Gastrocnemius medialis (tissue), 4 donors: ENCODE measurements around the gene NDRG4. TPM values are rescaled to one million over a fixed set of nuclear protein-coding genes. Genes with fewer than 3 reads are reported as not detected.

ENCODE experiments used
- ATAC-seq, 2 donors: fragments of 150-250 bp; one replicate each; pipeline ENCODE4 v1.9.1; 2016
- DNase-seq, 2 donors: peaks; one replicate each; pipeline ENCODE4 v3.0.0-alpha.2; 2019
- H3K27ac ChIP-seq, 4 donors: fragments of 200-600 bp; sonication (generic); 1 replicate in 1 of 4; 2 replicates in 3 of 4; pipeline ENCODE4 v1.5.1; 2016 to 2018; ENCODE audit warnings: mild to moderate bottlenecking in 2 of 4, moderate library complexity in 1 of 4
- H3K27me3 ChIP-seq, 3 donors: fragments of 200-600 bp; sonication (generic) in 2 of 3; 1 replicate in 1 of 3; 2 replicates in 2 of 3; pipeline versions ENCODE4 v1.5.1 to v1.6.0; 2016 to 2019; ENCODE audit warnings: mild to moderate bottlenecking in 1 of 3, moderate library complexity in 1 of 3
- H3K36me3 ChIP-seq, 2 donors: fragments of 200-600 bp; sonication (generic) in 1 of 2; one replicate each; pipeline ENCODE4 v1.5.1; 2017 to 2018
- H3K4me1 ChIP-seq, 2 donors: fragments of 200-600 bp; sonication (generic) in 1 of 2; one replicate each; pipeline ENCODE4 v1.5.1; 2016 to 2017; ENCODE audit warnings: mild to moderate bottlenecking in 2 of 2
- H3K4me3 ChIP-seq, 4 donors: fragments of 200-600 bp; sonication (generic) in 3 of 4; 1 replicate in 1 of 4; 2 replicates in 3 of 4; pipeline ENCODE4 v1.5.1; 2016 to 2019; ENCODE audit warnings: mild to moderate bottlenecking in 2 of 4
- H3K9me3 ChIP-seq, 3 donors: fragments of 200-600 bp; sonication (generic) in 2 of 3; 1 replicate in 1 of 3; 2 replicates in 2 of 3; pipeline ENCODE4 v1.5.1; 2016 to 2019
- POLR2A ChIP-seq, 2 donors: fragments of 450-650 bp; IDR thresholded peaks; one replicate each; pipeline ENCODE4 v1.6.1; 2017; ENCODE audit warnings: antibody characterized with exemption in 2 of 2, mild to moderate bottlenecking in 2 of 2, moderate library complexity in 2 of 2
- in situ Hi-C, 4 donors: fragments of 200-750 bp; cut with MboI; loops; one replicate each; pipeline versions ENCODE4 v1.15.0 to v1.8.0; 2017; ENCODE audit warnings: low sequenced_read_pairs in 4 of 4
- intact Hi-C: fragments of 100-400 bp; cut with DNase I; formaldehyde crosslinking; loops from one replicate; pipeline ENCODE4 v1.15.1; 2023; ENCODE audit warnings: low total_unique reads
- total RNA-seq, 4 donors: library from RNA; depleted of rRNA; stranded (reverse); fragments of >200 nt; gene quantifications; one replicate each; pipeline versions ENCODE4 v1.1.0 to v1.2.3, GENCODE V29; 2016
- TF ChIP-seq, protein P1 (sequence below), 5 experiments: fragments of 450-650 bp in 3 of 5; fragments of 200-600 bp in 2 of 5; sonication (generic) in 2 of 5; IDR thresholded peaks in 4 of 5; conservative IDR thresholded peaks in 1 of 5; 1 replicate in 4 of 5; 2 replicates in 1 of 5; pipeline ENCODE4 v1.5.1; 2016 to 2019; ENCODE audit warnings: antibody characterized with exemption in 5 of 5, mild to moderate bottlenecking in 3 of 5, moderate library complexity in 3 of 5

The NDRG4 gene
- total RNA-seq, 4 donors from 2014 or later, result 2.0 to 13.3 (median 6.5) TPM

- in situ Hi-C loops (no loop called here), intact Hi-C loops (loop anchor here (2.0 kb wide), 1 partner anchor 17 kb away; no protein-coding TSS in a partner anchor)
- Histone ChIP-seq H3K9me3 (no peaks in the 10 kb centered on the region), H3K27ac (peak overlapping the region; percentile 49 to 74 (median 68)), H3K36me3 (peaks cover 7 to 95% of the 10 kb centered on the region in 2 donors), H3K27me3 (no peaks in the 10 kb centered on the region), H3K4me1 (no peaks in the 10 kb centered on the region), H3K4me3 (no peak overlapping the region)
- DNase-seq, result peak in 1 of 2 donors; percentile 64
- peak; percentile 64 to 89 for ATAC-seq
- TF ChIP-seq, protein P1, sequence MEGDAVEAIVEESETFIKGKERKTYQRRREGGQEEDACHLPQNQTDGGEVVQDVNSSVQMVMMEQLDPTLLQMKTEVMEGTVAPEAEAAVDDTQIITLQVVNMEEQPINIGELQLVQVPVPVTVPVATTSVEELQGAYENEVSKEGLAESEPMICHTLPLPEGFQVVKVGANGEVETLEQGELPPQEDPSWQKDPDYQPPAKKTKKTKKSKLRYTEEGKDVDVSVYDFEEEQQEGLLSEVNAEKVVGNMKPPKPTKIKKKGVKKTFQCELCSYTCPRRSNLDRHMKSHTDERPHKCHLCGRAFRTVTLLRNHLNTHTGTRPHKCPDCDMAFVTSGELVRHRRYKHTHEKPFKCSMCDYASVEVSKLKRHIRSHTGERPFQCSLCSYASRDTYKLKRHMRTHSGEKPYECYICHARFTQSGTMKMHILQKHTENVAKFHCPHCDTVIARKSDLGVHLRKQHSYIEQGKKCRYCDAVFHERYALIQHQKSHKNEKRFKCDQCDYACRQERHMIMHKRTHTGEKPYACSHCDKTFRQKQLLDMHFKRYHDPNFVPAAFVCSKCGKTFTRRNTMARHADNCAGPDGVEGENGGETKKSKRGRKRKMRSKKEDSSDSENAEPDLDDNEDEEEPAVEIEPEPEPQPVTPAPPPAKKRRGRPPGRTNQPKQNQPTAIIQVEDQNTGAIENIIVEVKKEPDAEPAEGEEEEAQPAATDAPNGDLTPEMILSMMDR (IDR thresholded peaks at IDR 0.05 in 4 of 5, conservative IDR thresholded peaks at IDR 0.05 in 1 of 5), result no peak
- no peak for TF ChIP-seq POLR2A (IDR thresholded peaks at IDR 0.05)
Observed at GRCh38 chr16:58533751-58534470, 34.0 kb downstream of the NDRG4 start.

DNA sequence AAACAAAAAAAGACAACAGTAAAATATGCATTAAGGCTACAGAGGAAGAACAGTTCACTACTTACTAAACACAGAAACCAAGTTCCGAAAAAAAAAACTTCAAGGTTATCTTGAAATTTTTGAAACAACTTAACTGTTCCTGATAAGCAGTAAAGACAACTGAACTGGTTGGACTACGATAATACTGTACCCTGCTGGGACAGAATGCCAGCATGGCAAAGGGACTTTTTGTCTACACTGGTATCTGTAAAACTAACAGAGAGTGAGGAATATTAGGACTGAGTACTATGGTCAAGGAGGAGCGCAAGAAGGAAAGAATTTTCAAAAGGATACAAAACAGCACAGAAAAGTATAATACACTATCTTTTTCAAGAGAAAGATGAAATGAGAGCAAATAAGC, 35.2 kb downstream of the NDRG4 start:
- TF ChIP-seq, protein P1 (IDR thresholded peaks at IDR 0.05 in 4 of 5, conservative IDR thresholded peaks at IDR 0.05 in 1 of 5), result no peak
- no peak for TF ChIP-seq POLR2A (IDR thresholded peaks at IDR 0.05)
- in situ Hi-C loops, result no loop called here
- ATAC-seq (no peak), DNase-seq (no peak)
- H3K27me3 ChIP-seq, result no peaks in the 10 kb centered on the region
- no peaks in the 10 kb centered on the region for H3K9me3 ChIP-seq
- H3K27ac ChIP-seq, result peak overlapping the region in 3 of 4 donors; percentile 66 to 74 (median 69)
- H3K36me3 ChIP-seq, result peaks cover 7 to 95% of the 10 kb centered on the region in 2 donors
- intact Hi-C loops, result no loop called here
- no peaks in the 10 kb centered on the region for H3K4me1 ChIP-seq
- H3K4me3 ChIP-seq, result no peak overlapping the region

DNA sequence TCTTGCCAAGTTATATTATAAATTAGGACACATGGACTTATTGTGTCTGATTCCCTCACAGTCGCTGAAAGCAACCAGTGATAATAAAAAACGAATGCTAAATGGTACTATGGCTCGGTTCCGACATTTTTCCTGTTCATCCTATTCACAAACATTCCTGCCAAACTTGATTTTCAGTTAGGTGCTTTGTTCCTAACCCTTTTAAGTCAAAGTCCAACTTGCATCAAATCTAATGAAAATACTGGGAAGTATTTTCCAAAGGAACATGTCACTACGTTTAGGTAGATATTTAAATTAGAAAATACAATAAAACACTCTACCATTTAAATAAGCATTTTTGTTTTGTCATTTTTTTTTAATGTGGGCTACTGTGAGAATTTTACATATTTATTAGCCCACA, 36.3 kb downstream of the NDRG4 start:
- H3K36me3 ChIP-seq, result peaks cover 7 to 95% of the 10 kb centered on the region in 2 donors
- H3K4me3 ChIP-seq, result no peak overlapping the region
- no peaks in the 10 kb centered on the region for H3K4me1 ChIP-seq
- intact Hi-C loops (no loop called here), in situ Hi-C loops (no loop called here)
- no peak overlapping the region for H3K27ac ChIP-seq
- DNase-seq (no peak), ATAC-seq (no peak)
- H3K27me3 ChIP-seq, result no peaks in the 10 kb centered on the region
- no peaks in the 10 kb centered on the region for H3K9me3 ChIP-seq
- no peak for TF ChIP-seq POLR2A (IDR thresholded peaks at IDR 0.05)
- TF ChIP-seq, protein P1 (IDR thresholded peaks at IDR 0.05 in 4 of 5, conservative IDR thresholded peaks at IDR 0.05 in 1 of 5), result no peak

- Histone ChIP-seq H3K4me1 (no peaks in the 10 kb centered on the region), H3K27ac (no peak overlapping the region), H3K27me3 (no peaks in the 10 kb centered on the region), H3K9me3 (no peaks in the 10 kb centered on the region), H3K36me3 (peaks cover 7 to 95% of the 10 kb centered on the region in 2 donors), H3K4me3 (no peak overlapping the region)
- ATAC-seq (no peak), DNase-seq (no peak)
- in situ Hi-C loops (no loop called here), intact Hi-C loops (no loop called here)
- TF ChIP-seq, protein P1 (IDR thresholded peaks at IDR 0.05 in 4 of 5, conservative IDR thresholded peaks at IDR 0.05 in 1 of 5), result no peak
- no peak for TF ChIP-seq POLR2A (IDR thresholded peaks at IDR 0.05)
Observed at GRCh38 chr16:58537124-58537906, 37.4 kb downstream of the NDRG4 start.
